Mesenchymal stem cell (in vitro differentiated cells and primary cell): ENCODE data around the gene ZSWIM3.

Experiments
- DNase-seq: peaks from one replicate; pipeline ENCODE4 v3.0.0-alpha.2; 2013
- H2AFZ ChIP-seq: one replicate; pipeline ENCODE4 v1.6.1; 2013; ENCODE audit warnings: low read depth, mild to moderate bottlenecking, control low read depth, inconsistent platforms, low read length, moderate library complexity
- H2AK5ac ChIP-seq: 2 replicates; pipeline ENCODE4 v1.6.1; 2013; ENCODE audit warnings: low read length, moderate library complexity, mild to moderate bottlenecking, inconsistent platforms; ENCODE audit not compliant: severe bottlenecking
- H2BK120ac ChIP-seq: one replicate; pipeline ENCODE4 v1.6.1; 2013; ENCODE audit warnings: low read depth, mild to moderate bottlenecking, inconsistent platforms, low read length, moderate library complexity
- H2BK12ac ChIP-seq, 2 experiments: one replicate each; pipeline ENCODE4 v1.6.1; 2013; ENCODE audit warnings: inconsistent platforms in 2 of 2, low read length in 2 of 2, mild to moderate bottlenecking in 2 of 2, moderate library complexity in 2 of 2, control low read depth in 1 of 2
- H2BK15ac ChIP-seq: one replicate; pipeline ENCODE4 v1.6.1; 2013; ENCODE audit warnings: mild to moderate bottlenecking, low read depth, inconsistent platforms; ENCODE audit not compliant: poor library complexity, severe bottlenecking
- H2BK5ac ChIP-seq: 2 replicates; pipeline ENCODE4 v1.6.1; 2013; ENCODE audit warnings: low read depth, mild to moderate bottlenecking, low read length, control low read depth, inconsistent platforms; ENCODE audit not compliant: poor library complexity, severe bottlenecking
- H3K14ac ChIP-seq, 2 experiments: one replicate each; pipeline ENCODE4 v1.6.1; 2013; ENCODE audit warnings: inconsistent platforms in 2 of 2, low read length in 2 of 2, control low read depth in 1 of 2, mild to moderate bottlenecking in 1 of 2, moderate library complexity in 1 of 2
- H3K18ac ChIP-seq, 2 experiments: one replicate each; pipeline ENCODE4 v1.6.1; 2013; ENCODE audit warnings: inconsistent platforms in 2 of 2, low read length in 2 of 2, control low read depth in 1 of 2, low read depth in 1 of 2, mild to moderate bottlenecking in 1 of 2
- H3K23ac ChIP-seq, 2 experiments: one replicate each; pipeline ENCODE4 v1.6.1; 2013; ENCODE audit warnings: inconsistent platforms in 2 of 2, low read length in 2 of 2, mild to moderate bottlenecking in 2 of 2, moderate library complexity in 2 of 2, control low read depth in 1 of 2
- H3K27ac ChIP-seq: 2 replicates; pipeline ENCODE4 v1.5.1; 2013; ENCODE audit warnings: mild to moderate bottlenecking, moderate library complexity, low read length, control low read depth, inconsistent platforms; ENCODE audit not compliant: poor library complexity, severe bottlenecking
- H3K27me3 ChIP-seq, 2 experiments: 2 replicates each; pipeline versions ENCODE4 v1.6.1 to v1.7.0; 2013; ENCODE audit warnings: low read length in 2 of 2, mild to moderate bottlenecking in 2 of 2, moderate library complexity in 2 of 2, control low read depth in 1 of 2, inconsistent platforms in 1 of 2; ENCODE audit not compliant: control insufficient read depth in 1 of 2, insufficient read depth in 1 of 2
- H3K36me3 ChIP-seq, 2 experiments: 2 replicates each; pipeline versions ENCODE4 v1.6.1 to v1.7.0; 2013; ENCODE audit warnings: low read length in 2 of 2, control low read depth in 1 of 2, inconsistent platforms in 1 of 2, low read depth in 1 of 2, mild to moderate bottlenecking in 1 of 2; ENCODE audit not compliant: insufficient read depth in 2 of 2, control insufficient read depth in 1 of 2
- H3K4ac ChIP-seq, 2 experiments: one replicate each; pipeline ENCODE4 v1.6.1; 2013; ENCODE audit warnings: inconsistent platforms in 2 of 2, low read length in 2 of 2, mild to moderate bottlenecking in 2 of 2, moderate library complexity in 2 of 2, control low read depth in 1 of 2, low read depth in 1 of 2
- H3K4me1 ChIP-seq: 2 replicates; pipeline ENCODE4 v1.6.1; 2013; ENCODE audit warnings: low read depth, low read length, control low read depth; ENCODE audit not compliant: control insufficient read depth, insufficient read depth
- H3K4me2 ChIP-seq: 2 replicates; pipeline ENCODE4 v1.6.1; 2013; ENCODE audit warnings: low read length, mild to moderate bottlenecking, inconsistent platforms; ENCODE audit not compliant: poor library complexity, severe bottlenecking
- H3K4me3 ChIP-seq, 2 experiments: 2 replicates each; pipeline versions ENCODE4 v1.5.1 to v1.7.0; 2013; ENCODE audit warnings: low read length in 2 of 2, mild to moderate bottlenecking in 2 of 2, control low read depth in 1 of 2, low read depth in 1 of 2; ENCODE audit not compliant: insufficient read depth in 1 of 2
- H3K79me1 ChIP-seq: replicated peaks from 2 replicates; pipeline ENCODE4 v1.6.1; 2013; ENCODE audit warnings: mild to moderate bottlenecking, control low read depth, low read length, inconsistent platforms; ENCODE audit not compliant: poor library complexity, severe bottlenecking
- H3K9ac ChIP-seq: 2 replicates; pipeline ENCODE4 v1.7.0; 2013; ENCODE audit warnings: mild to moderate bottlenecking, low read length, moderate library complexity
- H3K9me3 ChIP-seq: 2 replicates; pipeline ENCODE4 v1.7.0; 2013; ENCODE audit warnings: mild to moderate bottlenecking, low read length; ENCODE audit not compliant: control insufficient read depth
- H4K8ac ChIP-seq: one replicate; pipeline ENCODE4 v1.6.1; 2013; ENCODE audit warnings: inconsistent platforms, mild to moderate bottlenecking, low read length, moderate library complexity
- H4K91ac ChIP-seq: one replicate; pipeline ENCODE4 v1.6.1; 2013; ENCODE audit warnings: mild to moderate bottlenecking, low read length, inconsistent platforms
- WGBS: methylation state at CpG from one replicate; pipeline ENCODE4 v1.1.7; 2013; ENCODE audit warnings: mixed read lengths; 5-methylcytosine and 5-hydroxymethylcytosine counted together

The ZSWIM3 gene

GRCh38 chr20:45834797-45835161, 22.6 kb upstream of the ZSWIM3 start:
- Histone ChIP-seq H3K9ac (peak overlapping the region; percentile 95), H3K27me3 (no peaks in the 10 kb centered on the region), H3K23ac (peak overlapping the region in 1 of 2 experiments; percentile 40), H3K4me3 (peak overlapping the region in 1 of 2 experiments; percentile 87), H3K79me1 (peaks cover 9% of the 10 kb centered on the region), H3K18ac (no peak overlapping the region), H3K4me2 (peak overlapping the region; percentile 92), H3K14ac (no peak overlapping the region), H3K27ac (no peak overlapping the region), H3K4me1 (peaks cover 14% of the 10 kb centered on the region), H4K91ac (no peak overlapping the region), H2BK15ac (no peak overlapping the region), H2AK5ac (no peak overlapping the region), H3K4ac (no peak overlapping the region), H2BK5ac (no peak overlapping the region), H3K9me3 (no peaks in the 10 kb centered on the region), H2BK120ac (no peak overlapping the region), H2BK12ac (peak overlapping the region in 1 of 2 experiments; percentile 6), H4K8ac (peak overlapping the region; percentile 1), H2AFZ (no peak overlapping the region), H3K36me3 (peaks cover 12 to 38% of the 10 kb centered on the region in 2 experiments)
- no peak for DNase-seq
- 94% methylated on average over 14 of the region's 14 CpGs for WGBS

DNA sequence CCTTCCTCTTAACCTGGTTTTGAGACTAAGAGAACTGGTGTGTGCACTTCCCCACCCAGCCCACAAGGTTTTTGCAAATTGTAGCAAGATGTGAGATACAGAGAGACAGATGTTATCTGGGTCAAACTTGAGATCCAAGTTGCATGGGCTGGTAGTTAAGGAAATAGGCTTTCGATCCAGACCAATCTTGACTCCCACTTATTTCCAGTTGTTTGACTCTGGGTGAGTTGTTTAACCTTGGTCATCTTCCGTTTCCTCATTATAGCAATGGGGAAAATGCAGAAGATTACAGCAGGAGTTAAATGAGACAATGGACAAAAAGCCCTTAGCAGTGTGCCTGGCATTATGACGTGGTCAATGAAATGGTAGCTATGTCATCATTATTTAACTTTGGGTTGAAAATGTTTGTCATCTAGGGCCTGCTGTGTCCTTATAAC, 22.1 kb upstream of the ZSWIM3 start:
- no peak overlapping the region for H2BK15ac ChIP-seq
- H3K4me1 ChIP-seq = peaks cover 14% of the 10 kb centered on the region
- H4K91ac ChIP-seq = no peak overlapping the region
- no peak overlapping the region for H3K18ac ChIP-seq
- no peak overlapping the region for H3K27ac ChIP-seq
- H3K9ac ChIP-seq = peak overlapping the region; percentile 95
- H2BK12ac ChIP-seq = peak overlapping the region in 1 of 2 experiments; percentile 43
- no peak overlapping the region for H2AK5ac ChIP-seq
- H3K4ac ChIP-seq = no peak overlapping the region
- H2BK5ac ChIP-seq = no peak overlapping the region
- no peaks in the 10 kb centered on the region for H3K9me3 ChIP-seq
- no peak overlapping the region for H3K23ac ChIP-seq
- H4K8ac ChIP-seq = no peak overlapping the region
- no peak for DNase-seq
- H3K27me3 ChIP-seq = no peaks in the 10 kb centered on the region
- H3K79me1 ChIP-seq = peaks cover 15% of the 10 kb centered on the region
- WGBS = 90% methylated on average over 3 of the region's 3 CpGs
- no peak overlapping the region for H2AFZ ChIP-seq
- H3K4me2 ChIP-seq = no peak overlapping the region
- H3K4me3 ChIP-seq = peak overlapping the region in 1 of 2 experiments; percentile 87
- peak overlapping the region in 1 of 2 experiments; percentile 46 for H3K14ac ChIP-seq
- no peak overlapping the region for H2BK120ac ChIP-seq
- H3K36me3 ChIP-seq = peaks cover 18 to 43% of the 10 kb centered on the region in 2 experiments

GRCh38 chr20:45835825-45836224, 21.6 kb upstream of the ZSWIM3 start:
- Histone ChIP-seq H3K9ac (peak overlapping the region; percentile 95), H4K91ac (no peak overlapping the region), H2BK120ac (no peak overlapping the region), H3K4me3 (peak overlapping the region in 1 of 2 experiments; percentile 87), H3K18ac (no peak overlapping the region), H3K79me1 (peaks cover 18% of the 10 kb centered on the region), H3K23ac (peak overlapping the region in 1 of 2 experiments; percentile 9), H2BK5ac (no peak overlapping the region), H2BK15ac (no peak overlapping the region), H3K4ac (peak overlapping the region in 1 of 2 experiments; percentile 47), H3K27me3 (no peaks in the 10 kb centered on the region), H4K8ac (no peak overlapping the region), H3K4me1 (peaks cover 16% of the 10 kb centered on the region), H2AK5ac (no peak overlapping the region), H3K36me3 (peaks cover 22 to 48% of the 10 kb centered on the region in 2 experiments), H2AFZ (no peak overlapping the region), H3K9me3 (no peaks in the 10 kb centered on the region), H3K14ac (peak overlapping the region in 1 of 2 experiments; percentile 46), H2BK12ac (peak overlapping the region in 1 of 2 experiments; percentile 43), H3K27ac (no peak overlapping the region), H3K4me2 (no peak overlapping the region)
- no peak for DNase-seq
- WGBS = 87% methylated on average over 5 of the region's 5 CpGs

DNA sequence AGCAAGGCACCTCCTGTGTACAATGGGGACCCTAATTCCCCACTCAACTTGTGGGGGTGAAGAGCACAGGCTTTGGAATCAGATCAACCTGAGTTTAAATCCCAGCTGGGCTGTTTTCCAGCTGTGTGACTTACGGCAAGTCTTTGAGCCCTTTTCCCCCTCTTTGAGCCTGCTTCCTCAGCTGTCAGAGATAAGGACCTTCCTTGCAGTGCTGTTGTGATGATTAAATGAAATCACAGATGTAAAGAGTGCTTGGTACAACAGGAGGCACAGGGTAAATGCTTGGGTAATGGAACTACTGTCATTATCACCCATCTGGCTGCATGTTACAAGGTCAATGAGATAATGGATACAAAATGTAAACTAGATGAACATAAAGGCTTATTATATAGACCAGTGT, 20.6 kb upstream of the ZSWIM3 start:
- no peak overlapping the region for H2BK5ac ChIP-seq
- H3K18ac ChIP-seq = no peak overlapping the region
- peak overlapping the region; percentile 76 for H3K9ac ChIP-seq
- H3K4me3 ChIP-seq = peak overlapping the region in 1 of 2 experiments; percentile 74
- H3K4me2 ChIP-seq = no peak overlapping the region
- no peak overlapping the region for H2AFZ ChIP-seq
- H3K23ac ChIP-seq = peak overlapping the region in 1 of 2 experiments; percentile 20
- no peak overlapping the region for H3K14ac ChIP-seq
- 46% methylated on average over 1 of the region's 1 CpG for WGBS
- H3K36me3 ChIP-seq = peaks cover 33 to 58% of the 10 kb centered on the region in 2 experiments
- DNase-seq = no peak
- H3K9me3 ChIP-seq = no peaks in the 10 kb centered on the region
- H2BK120ac ChIP-seq = no peak overlapping the region
- no peak overlapping the region for H2AK5ac ChIP-seq
- peak overlapping the region in 1 of 2 experiments; percentile 28 for H2BK12ac ChIP-seq
- peaks cover 18% of the 10 kb centered on the region for H3K79me1 ChIP-seq
- H3K4ac ChIP-seq = no peak overlapping the region
- no peaks in the 10 kb centered on the region for H3K27me3 ChIP-seq
- peak overlapping the region; percentile 48 for H4K91ac ChIP-seq
- peaks cover 21% of the 10 kb centered on the region for H3K4me1 ChIP-seq
- no peak overlapping the region for H2BK15ac ChIP-seq
- H4K8ac ChIP-seq = no peak overlapping the region
- no peak overlapping the region for H3K27ac ChIP-seq
